Fibroblast of villous mesenchyme (primary cell): ENCODE measurements around the gene ACTA1. TPM values are rescaled to one million over a fixed set of nuclear protein-coding genes. Genes with fewer than 3 reads are reported as not detected.
"Not testable (repeated sequence)": the region's sequence is repeated elsewhere in the genome, so short reads cannot be mapped to it uniquely, and the experiment has no call there.

Experiments used
- DNase-seq: peaks from one replicate; pipeline ENCODE4 v3.0.0-alpha.2; 2010; ENCODE audit warnings: low read depth
- H3K4me3 ChIP-seq: 2 replicates; pipeline ENCODE4 v1.5.1; 2011; ENCODE audit warnings: low read depth, mild to moderate bottlenecking, low read length
- total RNA-seq: library from RNA; depleted of rRNA; stranded (reverse); fragments of >200 nt; gene quantifications from 2 replicates; pipeline ENCODE4 v1.2.3, GENCODE V29; 2012
- TF ChIP-seq, protein P1 (sequence below): IDR thresholded peaks from 2 replicates; pipeline ENCODE4 v1.5.1; 2012; ENCODE audit warnings: low read depth, mild to moderate bottlenecking, low read length; ENCODE audit not compliant: insufficient read depth

Gene ACTA1
- total RNA-seq, 1 donor = not detected

- no peak for DNase-seq
- TF ChIP-seq, protein P1, sequence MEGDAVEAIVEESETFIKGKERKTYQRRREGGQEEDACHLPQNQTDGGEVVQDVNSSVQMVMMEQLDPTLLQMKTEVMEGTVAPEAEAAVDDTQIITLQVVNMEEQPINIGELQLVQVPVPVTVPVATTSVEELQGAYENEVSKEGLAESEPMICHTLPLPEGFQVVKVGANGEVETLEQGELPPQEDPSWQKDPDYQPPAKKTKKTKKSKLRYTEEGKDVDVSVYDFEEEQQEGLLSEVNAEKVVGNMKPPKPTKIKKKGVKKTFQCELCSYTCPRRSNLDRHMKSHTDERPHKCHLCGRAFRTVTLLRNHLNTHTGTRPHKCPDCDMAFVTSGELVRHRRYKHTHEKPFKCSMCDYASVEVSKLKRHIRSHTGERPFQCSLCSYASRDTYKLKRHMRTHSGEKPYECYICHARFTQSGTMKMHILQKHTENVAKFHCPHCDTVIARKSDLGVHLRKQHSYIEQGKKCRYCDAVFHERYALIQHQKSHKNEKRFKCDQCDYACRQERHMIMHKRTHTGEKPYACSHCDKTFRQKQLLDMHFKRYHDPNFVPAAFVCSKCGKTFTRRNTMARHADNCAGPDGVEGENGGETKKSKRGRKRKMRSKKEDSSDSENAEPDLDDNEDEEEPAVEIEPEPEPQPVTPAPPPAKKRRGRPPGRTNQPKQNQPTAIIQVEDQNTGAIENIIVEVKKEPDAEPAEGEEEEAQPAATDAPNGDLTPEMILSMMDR = no peak
These were observed 30.3 kb downstream of the ACTA1 start for GRCh38 chr1:229403573-229403972.

GRCh38 chr1:229402993-229403392 is 30.9 kb downstream of the ACTA1 start:
- DNase-seq = no peak
- H3K4me3 ChIP-seq = no peak overlapping the region

More at GRCh38 chr1:229403573-229403972, 30.3 kb downstream of the ACTA1 start:
- H3K4me3 ChIP-seq = no peak overlapping the region

GRCh38 chr1:229402329-229402728 is 31.6 kb downstream of the ACTA1 start:
- DNase-seq, H3K4me3 ChIP-seq: not testable (repeated sequence)

More at GRCh38 chr1:229402993-229403392, 30.9 kb downstream of the ACTA1 start:
- TF ChIP-seq, protein P1 = no peak

DNA sequence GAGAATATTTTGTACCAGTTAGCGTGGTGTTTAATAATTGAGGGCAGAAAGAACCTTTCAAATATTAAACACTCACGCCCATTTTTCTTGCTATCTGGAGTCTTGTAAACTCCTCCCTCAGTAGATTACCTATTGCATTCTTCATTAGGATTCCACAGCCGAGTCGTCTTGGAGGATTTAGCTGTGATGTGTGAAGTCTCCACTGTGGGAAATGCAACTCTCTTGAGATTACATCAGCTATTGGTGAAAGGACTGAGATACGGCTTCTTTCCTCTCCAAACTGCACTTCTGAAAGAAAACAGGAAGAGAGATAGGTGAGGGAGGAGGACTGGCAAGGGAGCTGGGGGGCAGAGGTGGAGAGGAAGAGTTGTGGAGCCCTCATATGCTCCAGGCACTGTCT is 36.1 kb downstream of the ACTA1 start:
- DNase-seq = no peak
- no peak overlapping the region for H3K4me3 ChIP-seq
- TF ChIP-seq, protein P1 = no peak

DNA sequence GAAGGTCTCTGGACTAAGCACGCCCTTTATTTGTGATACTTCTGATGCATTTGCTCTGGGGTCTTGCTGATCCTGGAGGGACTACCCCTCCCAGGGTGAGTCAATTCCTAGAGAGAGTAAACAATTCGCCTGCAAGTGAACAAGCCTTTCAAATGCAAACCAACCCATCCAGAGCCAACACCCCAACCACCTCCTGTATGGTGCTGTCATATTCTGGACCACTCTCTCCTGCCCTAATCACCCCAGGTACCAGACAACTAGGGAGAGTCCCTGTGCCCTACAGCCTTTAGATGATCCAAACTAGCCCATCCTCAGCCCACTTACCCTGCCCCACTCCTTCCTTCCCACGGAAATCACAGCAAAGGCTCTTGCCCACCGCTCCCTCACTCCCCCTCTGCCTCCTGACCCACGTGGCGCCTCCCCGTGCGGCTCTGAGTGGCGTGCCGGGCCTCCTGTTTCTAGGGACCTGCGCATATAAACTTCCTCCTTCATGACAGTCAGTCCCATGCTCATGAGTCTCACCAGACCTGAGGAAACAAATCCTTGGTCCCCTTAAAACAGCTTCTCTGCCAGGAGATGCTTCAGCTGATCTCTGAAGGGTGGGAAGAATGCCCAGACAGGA is 37.2 kb downstream of the ACTA1 start:
- H3K4me3 ChIP-seq = no peak overlapping the region
- TF ChIP-seq, protein P1 = no peak
- DNase-seq = no peak

DNA sequence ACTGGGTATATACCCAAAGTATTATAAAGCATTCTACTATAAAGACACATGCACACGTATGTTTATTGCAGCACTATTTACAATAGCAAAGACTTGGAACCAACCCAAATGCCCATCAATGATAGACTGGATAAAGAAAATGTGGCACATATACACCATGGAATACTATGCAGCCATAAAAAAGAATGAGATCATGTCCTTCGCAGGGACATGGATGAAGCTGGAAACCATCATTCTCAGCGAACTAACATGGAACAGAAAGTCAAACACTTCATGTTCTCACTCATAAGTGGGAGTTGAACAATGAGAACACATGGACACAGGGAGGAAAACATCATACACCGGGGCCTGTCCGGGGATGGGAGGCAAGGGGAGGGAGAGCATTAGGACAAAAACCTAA is 39.4 kb downstream of the ACTA1 start:
- not testable (repeated sequence) for H3K4me3 ChIP-seq, DNase-seq

DNA sequence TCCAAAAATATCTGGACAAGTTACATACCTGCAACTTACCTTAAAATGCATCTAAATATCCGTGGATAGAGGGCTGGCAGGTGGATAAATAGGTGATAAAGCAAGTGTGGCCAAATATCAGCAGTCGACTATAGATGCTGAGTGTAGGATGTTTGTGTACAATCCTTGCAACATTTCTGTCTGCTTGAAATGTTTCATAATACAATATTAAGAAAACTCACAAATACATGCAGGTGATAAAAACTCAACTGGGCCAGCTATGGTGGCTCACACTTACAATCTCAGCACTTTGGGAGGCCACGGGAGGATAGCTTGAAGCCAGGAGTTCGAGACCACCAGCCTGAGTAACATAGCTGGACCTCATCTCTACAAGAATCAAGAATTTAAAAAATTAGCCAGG is 41.0 kb downstream of the ACTA1 start:
- TF ChIP-seq, protein P1 = no peak
- DNase-seq = no peak

GRCh38 chr1:229390130-229390529 is 43.8 kb downstream of the ACTA1 start:
- TF ChIP-seq, protein P1 = no peak
- no peak for DNase-seq
- H3K4me3 ChIP-seq = no peak overlapping the region

More for the DNA sequence above, 41.0 kb downstream of the ACTA1 start:
- H3K4me3 ChIP-seq = no peak overlapping the region
